ENCODE measurements around the gene ZNF207. TPM values are rescaled to one million over a fixed set of nuclear protein-coding genes. Genes with fewer than 3 reads are reported as not detected.

ZNF207 gene
- total RNA-seq, 2 donors from 2014 or later: 107 to 221 TPM

- no peaks in the 10 kb centered on the region for H3K27me3 ChIP-seq (replicated peaks; ENCODE audit: insufficient read depth)
- TF ChIP-seq CTCF (IDR thresholded peaks at IDR 0.05): no peak
- peaks cover 59% of the 10 kb centered on the region for H3K36me3 ChIP-seq
- ATAC-seq (ENCODE audit: insufficient number of reproducible peaks, low FRiP score, low read depth) (no peak), DNase-seq (ENCODE audit: low spot score) (no peak)
- no peaks in the 10 kb centered on the region for H3K9me3 ChIP-seq
- H3K4me3 ChIP-seq: no peak overlapping the region
- H3K4me1 ChIP-seq (ENCODE audit: control insufficient read depth in 1 of 2, low read depth in 2 of 2): no peaks in the 10 kb centered on the region
- no peak overlapping the region for H3K27ac ChIP-seq
These were observed 20.5 kb downstream of the ZNF207 start for GRCh38 chr17:32370426-32370825.

DNA sequence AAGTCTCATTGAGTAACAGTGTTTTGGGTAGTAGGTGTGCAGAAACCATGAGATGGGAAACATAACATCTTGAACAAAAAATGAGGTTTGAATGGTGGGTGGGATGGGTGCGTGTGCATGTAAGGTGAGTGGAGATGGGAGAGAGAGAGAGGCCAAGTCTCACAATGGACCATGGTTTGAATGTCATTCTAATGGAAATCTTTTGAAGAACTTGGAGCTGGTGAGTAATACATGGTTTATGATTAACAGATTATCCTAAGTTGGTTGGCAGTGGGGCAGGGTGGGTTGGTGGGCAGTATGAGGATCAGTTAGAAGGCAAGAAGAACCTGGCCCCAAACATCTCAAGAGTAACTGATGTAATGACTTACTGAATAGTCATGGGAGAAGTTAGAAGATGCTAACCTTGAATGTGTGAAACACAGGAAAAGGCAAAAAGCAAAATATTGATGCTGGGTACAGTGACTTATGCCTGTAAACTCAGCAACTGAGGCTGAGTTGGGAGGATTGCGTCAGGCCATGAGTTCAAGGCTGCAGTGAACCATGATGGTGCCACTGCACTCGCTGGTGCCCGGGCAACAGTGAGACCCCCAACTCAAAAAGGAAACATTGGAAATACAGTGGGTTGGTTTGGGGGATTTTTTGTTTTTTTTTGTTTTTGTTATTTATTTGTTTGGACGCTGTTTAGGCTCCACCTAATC is 32.7 kb downstream of the ZNF207 start:
- peaks cover 13% of the 10 kb centered on the region for H3K36me3 ChIP-seq
- no peak overlapping the region for H3K27ac ChIP-seq
- no peak overlapping the region for H3K4me3 ChIP-seq
- no peak for DNase-seq (ENCODE audit: low spot score)
- no peaks in the 10 kb centered on the region for H3K27me3 ChIP-seq (replicated peaks; ENCODE audit: insufficient read depth)
- H3K9me3 ChIP-seq: no peaks in the 10 kb centered on the region
- no peak for TF ChIP-seq CTCF (IDR thresholded peaks at IDR 0.05)
- ATAC-seq (ENCODE audit: insufficient number of reproducible peaks, low FRiP score, low read depth): no peak
- no peaks in the 10 kb centered on the region for H3K4me1 ChIP-seq (ENCODE audit: control insufficient read depth in 1 of 2, low read depth in 2 of 2)

DNA sequence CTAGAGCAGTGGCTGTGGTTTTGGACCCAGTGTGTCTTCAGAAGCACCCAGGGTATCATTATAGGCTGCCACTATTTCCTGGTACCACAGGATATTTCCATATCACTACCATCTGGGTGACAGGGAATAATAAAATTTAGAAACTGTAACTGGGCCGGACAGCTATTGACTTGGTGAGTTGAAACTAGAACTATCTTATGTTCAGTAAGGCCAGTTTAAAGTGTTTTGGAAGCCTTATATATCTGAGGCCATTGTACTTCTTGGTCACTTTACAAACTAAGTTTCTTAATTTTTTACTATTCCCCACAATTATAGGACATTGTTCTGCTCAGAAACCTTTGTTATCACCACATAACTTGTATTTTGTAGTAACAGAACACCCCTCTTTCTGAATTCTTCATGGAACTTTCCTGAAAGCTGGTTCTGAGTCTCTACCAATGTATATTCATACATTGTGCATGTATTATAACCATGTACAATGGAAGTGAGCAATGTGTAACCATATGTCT is 34.0 kb downstream of the ZNF207 start:
- Histone ChIP-seq H3K27me3 (replicated peaks; ENCODE audit: insufficient read depth) (no peaks in the 10 kb centered on the region), H3K4me3 (no peak overlapping the region), H3K36me3 (peaks cover 16% of the 10 kb centered on the region), H3K27ac (no peak overlapping the region), H3K9me3 (no peaks in the 10 kb centered on the region), H3K4me1 (ENCODE audit: control insufficient read depth in 1 of 2, low read depth in 2 of 2) (no peaks in the 10 kb centered on the region)
- DNase-seq (ENCODE audit: low spot score) (no peak), ATAC-seq (ENCODE audit: insufficient number of reproducible peaks, low FRiP score, low read depth) (no peak)
- no peak for TF ChIP-seq CTCF (IDR thresholded peaks at IDR 0.05)

- H3K36me3 ChIP-seq: peaks cover 9% of the 10 kb centered on the region
- TF ChIP-seq CTCF (IDR thresholded peaks at IDR 0.05): no peak
These were observed 35.2 kb downstream of the ZNF207 start for GRCh38 chr17:32385121-32385520.

DNA sequence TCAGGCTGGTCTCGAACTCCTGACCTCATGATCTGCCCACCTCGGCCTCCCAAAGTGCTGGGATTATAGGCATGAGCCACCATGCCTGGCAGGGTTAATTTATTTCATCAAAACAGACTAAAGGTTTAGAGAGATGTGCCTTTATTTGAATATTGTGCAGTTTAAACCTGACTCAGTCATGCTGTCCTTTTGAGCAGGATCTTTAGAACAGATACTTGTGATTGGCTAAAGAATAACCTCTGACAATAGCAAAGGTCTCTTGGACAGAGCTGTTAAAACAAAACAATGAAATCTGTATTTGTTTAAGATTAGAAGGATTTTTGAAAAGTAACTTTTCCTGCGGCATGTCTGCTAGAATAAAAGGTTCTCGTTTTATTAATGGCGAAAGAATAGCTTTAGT is 36.0 kb downstream of the ZNF207 start:
- no peaks in the 10 kb centered on the region for H3K27me3 ChIP-seq (replicated peaks; ENCODE audit: insufficient read depth)
- no peak overlapping the region for H3K4me3 ChIP-seq
- no peak overlapping the region for H3K27ac ChIP-seq
- H3K9me3 ChIP-seq: no peaks in the 10 kb centered on the region
- DNase-seq (ENCODE audit: low spot score) (no peak), ATAC-seq (ENCODE audit: insufficient number of reproducible peaks, low FRiP score, low read depth) (no peak)
- peaks cover 4% of the 10 kb centered on the region for H3K36me3 ChIP-seq
- no peak for TF ChIP-seq CTCF (IDR thresholded peaks at IDR 0.05)
- H3K4me1 ChIP-seq (ENCODE audit: control insufficient read depth in 1 of 2, low read depth in 2 of 2): no peaks in the 10 kb centered on the region

More at GRCh38 chr17:32385121-32385520, 35.2 kb downstream of the ZNF207 start:
- H3K4me3 ChIP-seq: no peak overlapping the region
- ATAC-seq (ENCODE audit: insufficient number of reproducible peaks, low FRiP score, low read depth) (no peak), DNase-seq (ENCODE audit: low spot score) (no peak)
- H3K27ac ChIP-seq: no peak overlapping the region
- no peaks in the 10 kb centered on the region for H3K9me3 ChIP-seq
- no peaks in the 10 kb centered on the region for H3K4me1 ChIP-seq (ENCODE audit: control insufficient read depth in 1 of 2, low read depth in 2 of 2)
- H3K27me3 ChIP-seq (replicated peaks; ENCODE audit: insufficient read depth): no peaks in the 10 kb centered on the region

Data from thoracic aorta (tissue), 2 donors.